ENCODE results near the gene MID1IP1. TPM values are rescaled to one million over a fixed set of nuclear protein-coding genes. Genes with fewer than 3 reads are reported as not detected.

Gene MID1IP1
- total RNA-seq, 1 donor from 2014 or later, result 95.5 TPM

DNA sequence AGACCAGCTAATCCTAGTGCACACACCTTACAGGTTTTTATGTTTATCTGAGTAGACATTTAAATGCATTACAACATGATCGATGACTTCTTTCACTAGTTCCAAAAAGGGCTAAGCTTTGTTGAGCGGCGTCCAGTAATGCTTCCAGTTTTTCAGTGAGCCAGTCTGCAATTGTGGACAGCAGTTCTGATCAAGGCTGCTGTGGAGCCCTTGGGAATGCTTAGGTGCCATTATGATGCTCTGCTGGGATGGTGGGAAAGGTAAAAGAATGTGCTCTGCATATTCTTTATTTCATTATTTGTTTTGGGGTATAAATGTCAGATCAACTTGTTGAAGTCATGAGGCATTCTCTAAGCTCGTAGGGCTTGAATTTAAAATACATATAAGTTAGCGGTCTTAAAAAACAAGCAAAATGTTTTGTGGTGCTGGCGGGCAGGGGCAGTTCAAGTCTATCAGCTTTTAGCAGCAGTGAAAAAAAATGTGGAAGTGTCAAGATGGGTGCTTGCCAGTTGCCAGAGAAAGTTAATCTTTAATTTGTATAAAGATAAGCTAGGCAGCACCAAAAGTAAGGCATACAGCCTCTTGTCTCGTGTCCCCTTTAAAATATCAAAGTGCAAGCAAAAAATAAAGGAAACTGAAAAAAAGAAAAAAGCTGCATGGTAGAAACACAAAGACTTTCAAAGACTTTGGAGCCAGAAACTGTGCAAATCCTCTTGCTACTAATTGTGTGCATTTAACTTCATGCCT lies 5.8 kb downstream of the MID1IP1 start:
- Histone ChIP-seq H3K4me1 (peaks cover 11% of the 10 kb centered on the region), H3K9me3 (no peaks in the 10 kb centered on the region), H3K27me3 (ENCODE audit: low read depth) (no peaks in the 10 kb centered on the region), H3K27ac (peak overlapping the region; percentile 91), H3K4me3 (peak overlapping the region; percentile 64), H3K36me3 (no peaks in the 10 kb centered on the region)
- intact Hi-C loops (cut with DNase I), result no loop called here
- TF ChIP-seq, protein P1, sequence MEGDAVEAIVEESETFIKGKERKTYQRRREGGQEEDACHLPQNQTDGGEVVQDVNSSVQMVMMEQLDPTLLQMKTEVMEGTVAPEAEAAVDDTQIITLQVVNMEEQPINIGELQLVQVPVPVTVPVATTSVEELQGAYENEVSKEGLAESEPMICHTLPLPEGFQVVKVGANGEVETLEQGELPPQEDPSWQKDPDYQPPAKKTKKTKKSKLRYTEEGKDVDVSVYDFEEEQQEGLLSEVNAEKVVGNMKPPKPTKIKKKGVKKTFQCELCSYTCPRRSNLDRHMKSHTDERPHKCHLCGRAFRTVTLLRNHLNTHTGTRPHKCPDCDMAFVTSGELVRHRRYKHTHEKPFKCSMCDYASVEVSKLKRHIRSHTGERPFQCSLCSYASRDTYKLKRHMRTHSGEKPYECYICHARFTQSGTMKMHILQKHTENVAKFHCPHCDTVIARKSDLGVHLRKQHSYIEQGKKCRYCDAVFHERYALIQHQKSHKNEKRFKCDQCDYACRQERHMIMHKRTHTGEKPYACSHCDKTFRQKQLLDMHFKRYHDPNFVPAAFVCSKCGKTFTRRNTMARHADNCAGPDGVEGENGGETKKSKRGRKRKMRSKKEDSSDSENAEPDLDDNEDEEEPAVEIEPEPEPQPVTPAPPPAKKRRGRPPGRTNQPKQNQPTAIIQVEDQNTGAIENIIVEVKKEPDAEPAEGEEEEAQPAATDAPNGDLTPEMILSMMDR (IDR thresholded peaks at IDR 0.05), result no peak
- ATAC-seq (no peak), DNase-seq (no peak)

DNA sequence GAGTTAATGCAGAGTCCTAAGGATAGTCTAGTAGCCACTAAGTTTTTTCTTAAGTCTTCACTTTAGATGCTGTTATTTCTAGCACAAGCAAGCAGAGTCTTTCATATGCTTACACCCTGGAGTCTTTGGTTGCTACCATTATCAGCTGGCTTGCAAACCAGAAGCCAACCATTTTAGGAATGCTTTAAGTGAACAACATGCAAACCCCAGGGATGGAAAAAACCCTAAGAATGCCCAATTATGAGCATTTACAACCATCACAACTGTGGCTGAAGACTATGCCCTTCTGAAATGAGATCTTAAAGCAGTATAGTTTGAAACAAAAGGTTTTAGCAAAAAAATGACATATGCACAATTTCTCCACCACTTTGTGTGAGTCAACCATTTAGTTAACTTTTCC lies 6.6 kb downstream of the MID1IP1 start:
- TF ChIP-seq, protein P1 (IDR thresholded peaks at IDR 0.05), result no peak
- intact Hi-C loops (cut with DNase I), result no loop called here
- no peaks in the 10 kb centered on the region for H3K36me3 ChIP-seq
- peaks cover 11% of the 10 kb centered on the region for H3K4me1 ChIP-seq
- DNase-seq, result no peak
- no peaks in the 10 kb centered on the region for H3K9me3 ChIP-seq
- no peak overlapping the region for H3K27ac ChIP-seq
- H3K4me3 ChIP-seq, result no peak overlapping the region
- no peak for ATAC-seq
- H3K27me3 ChIP-seq (ENCODE audit: low read depth), result no peaks in the 10 kb centered on the region

DNA sequence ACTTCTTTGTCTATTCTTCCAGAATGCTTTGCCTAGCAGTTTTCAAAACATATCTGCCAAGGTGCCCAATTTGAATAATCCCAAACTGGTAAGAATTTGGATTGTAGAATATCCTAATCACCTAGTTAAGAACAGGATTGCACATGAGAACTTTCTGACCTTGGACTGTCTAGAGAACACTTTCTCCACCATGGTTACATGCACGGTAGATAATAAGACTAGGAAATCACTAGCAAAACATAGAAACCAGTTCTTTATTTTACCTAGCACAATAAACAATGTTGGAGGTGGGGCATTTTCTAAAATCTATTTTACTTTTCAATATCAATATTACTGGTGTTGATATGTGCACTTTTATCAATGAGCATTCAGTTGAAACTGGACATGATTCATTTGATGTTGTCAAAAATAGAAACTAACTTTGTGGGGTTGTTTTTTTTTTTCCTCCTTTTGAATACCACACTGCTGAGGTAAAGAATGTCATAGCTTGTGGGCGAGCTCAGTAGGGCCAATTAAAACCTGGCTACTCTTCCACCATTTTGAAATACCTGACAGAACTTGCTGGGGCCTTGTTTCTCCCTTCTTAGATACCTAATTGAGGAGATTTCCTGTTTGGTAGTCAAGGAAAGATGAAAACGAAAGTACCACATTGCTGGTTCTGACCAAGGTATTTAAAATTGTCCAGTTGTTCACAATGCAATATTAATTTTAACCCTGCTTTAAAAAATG lies 10.4 kb downstream of the MID1IP1 start:
- Histone ChIP-seq H3K9me3 (no peaks in the 10 kb centered on the region), H3K27ac (no peak overlapping the region), H3K27me3 (ENCODE audit: low read depth) (no peaks in the 10 kb centered on the region), H3K4me3 (no peak overlapping the region), H3K36me3 (no peaks in the 10 kb centered on the region), H3K4me1 (peaks cover 15% of the 10 kb centered on the region)
- ATAC-seq, result no peak
- intact Hi-C loops (cut with DNase I), result no loop called here
- TF ChIP-seq, protein P1 (IDR thresholded peaks at IDR 0.05), result no peak
- DNase-seq, result no peak

DNA sequence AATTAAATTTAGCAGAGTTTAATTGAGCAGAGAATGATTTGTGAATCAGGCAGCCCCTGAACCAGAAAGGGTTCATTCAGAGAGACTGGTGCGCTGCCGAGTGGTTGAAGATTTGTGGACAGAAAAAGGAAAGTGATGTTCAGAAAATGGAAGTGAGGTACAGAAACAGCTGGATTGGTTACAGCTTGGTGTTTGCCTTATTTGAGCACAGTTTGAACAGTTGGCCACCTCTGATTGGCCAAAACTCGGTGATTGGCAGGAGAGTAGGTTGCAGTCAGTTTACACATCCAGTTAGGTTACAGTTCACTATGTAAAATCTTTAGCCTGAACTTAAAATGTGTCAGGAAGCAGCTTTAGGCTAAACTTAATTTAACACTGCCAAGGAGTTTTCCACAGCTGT lies 14.9 kb downstream of the MID1IP1 start:
- Histone ChIP-seq H3K36me3 (no peaks in the 10 kb centered on the region), H3K4me3 (no peak overlapping the region), H3K4me1 (peaks cover 22% of the 10 kb centered on the region), H3K27ac (peak overlapping the region; percentile 68), H3K9me3 (no peaks in the 10 kb centered on the region), H3K27me3 (ENCODE audit: low read depth) (no peaks in the 10 kb centered on the region)
- DNase-seq (no peak), ATAC-seq (no peak)
- intact Hi-C loops (cut with DNase I), result no loop called here
- TF ChIP-seq, protein P1 (IDR thresholded peaks at IDR 0.05), result no peak

DNA sequence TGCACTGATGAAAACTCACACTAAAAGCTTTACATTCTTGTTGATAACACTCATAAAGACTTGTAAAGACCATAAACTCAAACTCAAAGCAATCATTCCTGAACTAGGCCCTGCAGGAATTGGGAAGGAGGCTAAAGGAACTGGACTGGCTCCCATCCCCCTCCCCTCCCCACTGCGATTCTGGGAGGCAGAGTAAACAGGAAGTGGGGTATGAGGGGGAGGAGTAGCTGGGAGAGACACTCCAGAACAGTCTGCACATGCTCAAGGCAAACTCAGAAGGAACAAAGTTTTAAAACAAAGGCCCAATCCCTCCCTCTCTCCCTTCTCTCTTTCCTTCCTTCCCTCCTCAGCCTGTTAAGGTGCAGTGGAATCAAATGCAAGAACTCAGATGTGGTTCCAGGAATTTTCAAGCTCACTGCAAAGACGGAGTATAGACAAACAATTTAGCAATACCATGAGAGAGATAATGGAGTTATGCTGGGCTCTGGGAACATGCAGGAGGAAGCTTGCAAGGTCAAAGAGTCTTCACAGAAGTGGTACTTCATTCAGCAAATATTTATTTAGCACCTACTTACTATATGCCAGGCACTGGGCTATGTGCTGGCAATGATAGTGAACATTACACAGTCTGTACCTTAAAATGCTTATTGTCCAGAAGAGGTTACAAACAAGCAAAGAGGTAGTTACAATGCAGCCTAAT lies 15.9 kb downstream of the MID1IP1 start:
- H3K4me3 ChIP-seq, result no peak overlapping the region
- TF ChIP-seq, protein P1 (IDR thresholded peaks at IDR 0.05), result no peak
- peak; percentile 54 for DNase-seq
- no peaks in the 10 kb centered on the region for H3K27me3 ChIP-seq (ENCODE audit: low read depth)
- ATAC-seq, result peak; percentile 85 to 88
- intact Hi-C loops (cut with DNase I), result no loop called here
- H3K36me3 ChIP-seq, result no peaks in the 10 kb centered on the region
- H3K4me1 ChIP-seq, result peaks cover 22% of the 10 kb centered on the region
- no peaks in the 10 kb centered on the region for H3K9me3 ChIP-seq
- peak overlapping the region; percentile 68 for H3K27ac ChIP-seq
